K562 (cell line): ENCODE data around the gene PPP1R15B. TPM values are rescaled to one million over a fixed set of nuclear protein-coding genes. Genes with fewer than 3 reads are reported as not detected.

ENCODE experiments used
- ATAC-seq: fragments of 200-7000 bp; cut with Tn5 transposase; 3 replicates; pipeline ENCODE4 v1.9.1; 2020; ENCODE audit warnings: moderate library complexity
- BruUV-seq: library from RNA; stranded (reverse); fragments of 400-500 nt; replicated peaks from 2 replicates; lab custom pipeline; 2021; lab: Mats Ljungman, UMichigan
- CTCF ChIA-PET: fragments of 300-600 bp; formaldehyde crosslinking; extraction: SDS; loops from one replicate; lab custom pipeline; 2021; ENCODE audit warnings: low intra/inter-chr PET ratio; lab: Yijun Ruan, JAX
- POLR2A ChIA-PET: fragments of 300-600, 350-650 bp; sonication (Branson Sonifier 250); formaldehyde crosslinking; extraction: SDS; loops from one replicate; lab custom pipeline; 2021; ENCODE audit warnings: antibody characterized with exemption, inconsistent platforms; lab: Yijun Ruan, JAX
- DNase-seq, 4 experiments: peaks; one replicate each; pipeline versions ENCODE4 v3.0.0 to v3.0.0-alpha.2; 2011 to 2018; ENCODE audit warnings: low spot score in 3 of 4, mixed read lengths in 3 of 4; ENCODE audit errors: extremely low read depth in 1 of 4
- FAIRE-seq: peaks from 2 replicates; lab custom pipeline; 2011; peaks lifted over from hg19 to GRCh38; lab: Jason Lieb, UNC
- H2AFZ ChIP-seq: 2 replicates; pipeline ENCODE4 v1.6.0; 2011; ENCODE audit warnings: low read depth, low read length, control low read depth, inconsistent platforms
- H3K27ac ChIP-seq: fragments of 200-600 bp; 3 replicates; pipeline ENCODE4 v1.8.0; 2011; ENCODE audit warnings: low read depth, mild to moderate bottlenecking, control low read depth, inconsistent platforms, low read length, moderate library complexity, mixed read lengths; ENCODE audit errors: extremely low read depth
- H3K27me3 ChIP-seq, 2 experiments: fragments of 300-600 bp in 1 of 2; 2 replicates in 1 of 2; 3 replicates in 1 of 2; pipeline versions ENCODE4 v1.6.0 to v1.8.0; 2011; ENCODE audit warnings: inconsistent platforms in 2 of 2, low read length in 2 of 2, mild to moderate bottlenecking in 1 of 2, mixed read lengths in 1 of 2, moderate library complexity in 1 of 2; ENCODE audit not compliant: control insufficient read depth in 2 of 2, insufficient read depth in 2 of 2
- H3K36me3 ChIP-seq: fragments of 300-600 bp; 3 replicates; pipeline ENCODE4 v1.8.0; 2011; ENCODE audit warnings: mild to moderate bottlenecking, low read length, inconsistent platforms; ENCODE audit not compliant: control insufficient read depth, insufficient read depth
- H3K4me1 ChIP-seq, 2 experiments: fragments of 200-600 bp in 1 of 2; replicated peaks in 1 of 2; 2 replicates in 1 of 2; 3 replicates in 1 of 2; pipeline versions ENCODE4 v1.5.1 to v1.8.0; 2011; ENCODE audit warnings: inconsistent platforms in 2 of 2, low read length in 2 of 2, mild to moderate bottlenecking in 1 of 2, mixed read lengths in 1 of 2, moderate library complexity in 1 of 2; ENCODE audit not compliant: control insufficient read depth in 2 of 2, insufficient read depth in 2 of 2
- H3K4me2 ChIP-seq: 2 replicates; pipeline ENCODE4 v1.6.1; 2011; ENCODE audit warnings: low read length, control low read depth, inconsistent platforms, mixed read lengths; ENCODE audit not compliant: insufficient read depth
- H3K4me3 ChIP-seq: fragments of 200-600 bp; sonication (generic), shearing (Covaris generic); 2 replicates; pipeline ENCODE4 v1.5.1; 2016; ENCODE audit warnings: control low read depth, inconsistent platforms
- H3K79me2 ChIP-seq: fragments of 200-600 bp; 3 replicates; pipeline ENCODE4 v1.8.0; 2011; ENCODE audit warnings: low read length, inconsistent platforms; ENCODE audit not compliant: control insufficient read depth, insufficient read depth
- H3K9ac ChIP-seq, 2 experiments: 2 replicates each; pipeline versions ENCODE4 v1.6.0 to v1.6.1; 2011; ENCODE audit warnings: low read depth in 2 of 2, low read length in 2 of 2, control low read depth in 1 of 2, inconsistent platforms in 1 of 2, mild to moderate bottlenecking in 1 of 2, mixed read lengths in 1 of 2; ENCODE audit not compliant: insufficient read depth in 1 of 2
- H3K9me1 ChIP-seq: one replicate; pipeline ENCODE4 v1.6.0; 2011; ENCODE audit warnings: inconsistent platforms, mild to moderate bottlenecking, low read length, moderate library complexity; ENCODE audit not compliant: control insufficient read depth, insufficient read depth
- H3K9me3 ChIP-seq: replicated peaks from 2 replicates; pipeline ENCODE4 v1.5.1; 2011; ENCODE audit warnings: low read depth, low read length, inconsistent platforms; ENCODE audit not compliant: control insufficient read depth, insufficient read depth
- H4K20me1 ChIP-seq: replicated peaks from 2 replicates; pipeline ENCODE4 v1.6.1; 2011; ENCODE audit warnings: low read length, inconsistent platforms, mixed read lengths; ENCODE audit not compliant: control insufficient read depth, insufficient read depth
- CGGBP1 ChIP-seq: fragments of 250-450 bp; sonication (Bioruptor Pico); IDR thresholded peaks from 2 replicates; pipeline ENCODE4 v1.9.0; 2021; ENCODE audit warnings: mild to moderate bottlenecking
- KDM5B ChIP-seq: fragments of 200-600 bp; sonication (generic); IDR thresholded peaks from 2 replicates; pipeline ENCODE4 v1.6.1; 2012; ENCODE audit warnings: low read depth, mild to moderate bottlenecking, moderate library complexity, low read length, control low read depth, inconsistent platforms; ENCODE audit not compliant: insufficient replicate concordance
- TCF15 ChIP-seq: fragments of 250-450 bp; sonication (Bioruptor Pico); IDR thresholded peaks from 2 replicates; pipeline ENCODE4 v1.8.0; 2022; ENCODE audit warnings: moderate library complexity, mild to moderate bottlenecking, inconsistent platforms
- TOE1 ChIP-seq, 2 experiments: fragments of 450-650 bp in 1 of 2; sonication (generic) in 1 of 2; formaldehyde crosslinking in 1 of 2; IDR thresholded peaks; 2 replicates each; pipeline versions ENCODE4 v1.7.1 to v1.8.0; 2016 to 2022; ENCODE audit warnings: borderline replicate concordance in 2 of 2, mild to moderate bottlenecking in 2 of 2, antibody characterized with exemption in 1 of 2, inconsistent platforms in 1 of 2, low read depth in 1 of 2, missing genetic modification reagents in 1 of 2, moderate library complexity in 1 of 2
- ZNF766 ChIP-seq: fragments of 200-800 bp; sonication (Bioruptor generic); conservative IDR thresholded peaks from 2 replicates; pipeline ENCODE4 v1.6.1; 2016; ENCODE audit warnings: missing genetic modification characterization, missing compliant biosample characterization
- in situ Hi-C: fragments of 300-500 bp; cut with MboI; formaldehyde crosslinking; loops from 4 replicates; pipeline ENCODE4 v1.15.0; 2018; ENCODE audit warnings: inconsistent platforms, mixed read lengths
- intact Hi-C: fragments of 100-400 bp; cut with micrococcal nuclease; formaldehyde crosslinking; loops from 2 replicates; pipeline ENCODE4 v1.14.2; 2022
- polyA plus RNA-seq, 8 experiments: library from polyadenylated mRNA; depleted of rRNA in 4 of 8; stranded (reverse) in 5 of 8; unstranded in 3 of 8; fragments of >200 nt; fragmentation: Nextera tagmentation in 2 of 8; fragmentation: Illumina TruSeq in 1 of 8; extraction: Ambion mirVana in 2 of 8; extraction: Trizol in 1 of 8; gene quantifications; 2 replicates each; pipeline versions ENCODE4 v1.2.1 to v1.2.3, GENCODE V29; 2011 to 2014; ENCODE audit warnings: inconsistent platforms in 1 of 8, missing spikeins in 1 of 8
- total RNA-seq, 7 experiments: library from RNA; depleted of rRNA in 6 of 7; stranded (reverse); fragments of >200 nt in 6 of 7; fragmentation: Illumina TruSeq in 2 of 7; extraction: Trizol in 2 of 7; gene quantifications; 2 replicates each; pipeline versions ENCODE4 v1.2.1 to v1.2.3, GENCODE V29; 2011 to 2021; ENCODE audit warnings: low replicate concordance in 1 of 7
- TF ChIP-seq, protein P1 (sequence below): fragments of 250-450 bp; sonication (Bioruptor Pico); IDR thresholded peaks from 2 replicates; pipeline ENCODE4 v1.4.0; 2020; ENCODE audit warnings: mild to moderate bottlenecking, moderate library complexity
- TF ChIP-seq, protein P2 (sequence below): sonication (generic); formaldehyde crosslinking; IDR thresholded peaks from 2 replicates; pipeline ENCODE4 v1.8.1; 2023; ENCODE audit warnings: mild to moderate bottlenecking, missing genetic modification reagents

The PPP1R15B gene
- total and polyA plus RNA-seq, 9 of the 15 experiments (the other 6 are each of a cell fraction or from before 2014, with no cell fraction given), result 17.0 to 48.1 (median 30.8) TPM

DNA sequence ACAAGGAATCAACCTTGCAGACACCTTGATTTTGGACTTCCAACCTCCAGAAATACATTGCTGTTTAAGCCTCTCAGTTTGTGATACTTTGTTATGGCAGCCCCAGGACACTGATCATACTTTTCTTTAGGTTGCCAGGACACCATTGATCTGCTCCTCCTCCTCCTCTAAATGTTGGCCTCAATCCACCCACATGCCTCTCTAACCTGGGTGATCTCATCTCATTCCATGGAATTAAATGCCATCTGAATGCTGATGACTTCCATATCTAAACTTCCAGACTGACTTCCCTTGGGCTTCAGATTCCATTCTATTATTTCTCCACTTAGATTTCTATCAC lies 7.4 kb upstream of the PPP1R15B start:
- no peaks in the 10 kb centered on the region for H3K27me3 ChIP-seq
- intact Hi-C loops, result no loop called here
- ATAC-seq, result no peak
- ChIA-PET POLR2A (interaction anchor here (0.6 to 1.2 kb wide), 2 partner anchors 13 to 20 kb away, joined by 4 read pairs; no protein-coding TSS in a partner anchor), CTCF (no interaction called here)
- H3K79me2 ChIP-seq, result no peaks in the 10 kb centered on the region
- H4K20me1 ChIP-seq, result 0 out of 2 replicates have a peak, but pooled peaks cover 3% of the 10 kb centered on the region
- H3K36me3 ChIP-seq, result no peaks in the 10 kb centered on the region
- H3K9me3 ChIP-seq, result no peaks in the 10 kb centered on the region
- TF ChIP-seq TCF15 (CRISPR knock-in tag) (no peak), TOE1 (IDR thresholded peaks at IDR 0.05; ENCODE audit: borderline replicate concordance) (no peak), TOE1 (CRISPR knock-in tag; IDR thresholded peaks at IDR 0.05; ENCODE audit: borderline replicate concordance, low read depth) (0 out of 2 replicates have a peak, but pooled peaks have one; percentile 66), KDM5B (peak; percentile 19), CGGBP1 (CRISPR knock-in tag) (no peak), ZNF766 (CRISPR knock-in tag) (no peak)
- TF ChIP-seq, protein P1, sequence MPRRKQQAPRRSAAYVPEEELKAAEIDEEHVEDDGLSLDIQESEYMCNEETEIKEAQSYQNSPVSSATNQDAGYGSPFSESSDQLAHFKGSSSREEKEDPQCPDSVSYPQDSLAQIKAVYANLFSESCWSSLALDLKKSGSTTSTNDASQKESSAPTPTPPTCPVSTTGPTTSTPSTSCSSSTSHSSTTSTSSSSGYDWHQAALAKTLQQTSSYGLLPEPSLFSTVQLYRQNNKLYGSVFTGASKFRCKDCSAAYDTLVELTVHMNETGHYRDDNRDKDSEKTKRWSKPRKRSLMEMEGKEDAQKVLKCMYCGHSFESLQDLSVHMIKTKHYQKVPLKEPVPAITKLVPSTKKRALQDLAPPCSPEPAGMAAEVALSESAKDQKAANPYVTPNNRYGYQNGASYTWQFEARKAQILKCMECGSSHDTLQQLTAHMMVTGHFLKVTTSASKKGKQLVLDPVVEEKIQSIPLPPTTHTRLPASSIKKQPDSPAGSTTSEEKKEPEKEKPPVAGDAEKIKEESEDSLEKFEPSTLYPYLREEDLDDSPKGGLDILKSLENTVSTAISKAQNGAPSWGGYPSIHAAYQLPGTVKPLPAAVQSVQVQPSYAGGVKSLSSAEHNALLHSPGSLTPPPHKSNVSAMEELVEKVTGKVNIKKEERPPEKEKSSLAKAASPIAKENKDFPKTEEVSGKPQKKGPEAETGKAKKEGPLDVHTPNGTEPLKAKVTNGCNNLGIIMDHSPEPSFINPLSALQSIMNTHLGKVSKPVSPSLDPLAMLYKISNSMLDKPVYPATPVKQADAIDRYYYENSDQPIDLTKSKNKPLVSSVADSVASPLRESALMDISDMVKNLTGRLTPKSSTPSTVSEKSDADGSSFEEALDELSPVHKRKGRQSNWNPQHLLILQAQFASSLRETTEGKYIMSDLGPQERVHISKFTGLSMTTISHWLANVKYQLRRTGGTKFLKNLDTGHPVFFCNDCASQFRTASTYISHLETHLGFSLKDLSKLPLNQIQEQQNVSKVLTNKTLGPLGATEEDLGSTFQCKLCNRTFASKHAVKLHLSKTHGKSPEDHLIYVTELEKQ, result no peak
- TF ChIP-seq, protein P2, sequence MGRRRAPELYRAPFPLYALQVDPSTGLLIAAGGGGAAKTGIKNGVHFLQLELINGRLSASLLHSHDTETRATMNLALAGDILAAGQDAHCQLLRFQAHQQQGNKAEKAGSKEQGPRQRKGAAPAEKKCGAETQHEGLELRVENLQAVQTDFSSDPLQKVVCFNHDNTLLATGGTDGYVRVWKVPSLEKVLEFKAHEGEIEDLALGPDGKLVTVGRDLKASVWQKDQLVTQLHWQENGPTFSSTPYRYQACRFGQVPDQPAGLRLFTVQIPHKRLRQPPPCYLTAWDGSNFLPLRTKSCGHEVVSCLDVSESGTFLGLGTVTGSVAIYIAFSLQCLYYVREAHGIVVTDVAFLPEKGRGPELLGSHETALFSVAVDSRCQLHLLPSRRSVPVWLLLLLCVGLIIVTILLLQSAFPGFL, result no peak
- TF ChIP-seq, all 486 proteins: peak for 2
- FAIRE-seq, result no peak
- no peak overlapping the region for H3K4me3 ChIP-seq
- no peaks in the 10 kb centered on the region for H3K9me1 ChIP-seq
- no peak overlapping the region for H3K9ac ChIP-seq
- no peak overlapping the region for H3K27ac ChIP-seq
- H3K4me1 ChIP-seq, result peaks cover 30 to 42% of the 10 kb centered on the region in 2 experiments
- BruUV-seq, result no TSS peak
- no peak overlapping the region for H3K4me2 ChIP-seq
- H2AFZ ChIP-seq, result no peak overlapping the region
- in situ Hi-C loops, result no loop called here
- DNase-seq, result no peak
